ENCODE measurements around the gene CA10.

- TF ChIP-seq CTCF (conservative IDR thresholded peaks at IDR 0.05) (no peak), EZH2 (IDR thresholded peaks at IDR 0.05; ENCODE audit: low read depth) (no peak)
These were observed 315.8 kb downstream of the CA10 start for GRCh38 chr17:51842763-51843162.

Data from PC-9 (cell line).